GM12865 (cell line): Measurements from ENCODE around the gene ACTL10.

Experiments used
- DNase-seq: peaks from one replicate; pipeline ENCODE4 v3.0.0; 2010; ENCODE audit warnings: low read depth
- H3K4me3 ChIP-seq: 2 replicates; pipeline ENCODE4 v1.5.1; 2011; ENCODE audit warnings: mild to moderate bottlenecking, low read depth, low read length, control low read depth
- TF ChIP-seq, protein P1 (sequence below): IDR thresholded peaks from 2 replicates; pipeline ENCODE4 v1.5.1; 2011; ENCODE audit warnings: low read length, control low read depth, low read depth, inconsistent platforms; ENCODE audit not compliant: insufficient read depth; ENCODE audit errors: missing control alignments

ACTL10 gene

DNA sequence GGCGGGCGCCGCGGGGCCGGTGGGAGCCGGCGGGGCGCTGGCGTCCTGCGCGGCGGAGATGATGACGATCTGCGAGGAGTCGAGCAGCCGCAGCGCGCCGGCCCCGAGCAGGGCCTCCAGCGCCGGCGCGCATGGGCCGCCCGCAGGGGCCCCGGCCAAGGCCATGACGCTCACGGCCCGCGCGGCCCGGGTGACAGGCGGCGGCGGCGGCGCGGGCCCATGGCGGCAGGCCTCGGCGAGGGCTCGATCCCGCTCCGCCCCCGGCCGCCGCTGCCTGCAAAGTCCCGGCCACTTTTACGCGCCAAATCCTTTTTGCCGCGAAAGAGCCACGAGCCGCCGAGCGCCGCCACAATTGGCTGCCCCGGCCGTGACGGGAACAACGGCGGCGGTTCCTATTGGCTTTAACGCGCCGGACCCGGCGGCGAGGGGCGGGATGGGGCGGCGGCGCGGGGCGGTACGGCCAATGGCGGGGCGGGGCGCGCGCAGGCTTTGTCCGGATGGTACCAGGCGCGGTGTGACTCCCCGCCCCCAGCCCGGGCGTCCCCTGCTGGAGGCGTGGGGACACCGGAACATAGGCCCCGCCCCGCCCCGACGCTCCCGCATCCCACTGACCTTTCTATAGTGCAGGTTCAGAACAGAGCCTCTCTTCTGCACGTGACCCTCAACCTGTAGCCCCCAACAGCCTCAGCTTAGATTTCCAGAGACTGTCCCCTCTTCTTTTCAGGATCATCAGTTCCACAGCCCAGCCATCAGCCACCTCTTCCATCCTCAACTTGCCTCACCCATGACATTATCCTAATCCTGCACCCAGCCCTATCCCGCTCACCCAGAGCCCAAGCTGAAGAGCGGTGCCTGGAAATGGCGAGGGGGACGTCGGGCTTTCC lies 19.6 kb downstream of the ACTL10 start, which contains the start of gene E2F1:
Gene E2F1, minus strand, starts transcription at position 286 of the 884 bp plus-strand sequence. Its CDS starts 121 bp downstream, at position 165.
- DNase-seq: peak; percentile 97
- H3K4me3 ChIP-seq: peak within 1 kb of the TSS; percentile 54
- TF ChIP-seq, protein P1, sequence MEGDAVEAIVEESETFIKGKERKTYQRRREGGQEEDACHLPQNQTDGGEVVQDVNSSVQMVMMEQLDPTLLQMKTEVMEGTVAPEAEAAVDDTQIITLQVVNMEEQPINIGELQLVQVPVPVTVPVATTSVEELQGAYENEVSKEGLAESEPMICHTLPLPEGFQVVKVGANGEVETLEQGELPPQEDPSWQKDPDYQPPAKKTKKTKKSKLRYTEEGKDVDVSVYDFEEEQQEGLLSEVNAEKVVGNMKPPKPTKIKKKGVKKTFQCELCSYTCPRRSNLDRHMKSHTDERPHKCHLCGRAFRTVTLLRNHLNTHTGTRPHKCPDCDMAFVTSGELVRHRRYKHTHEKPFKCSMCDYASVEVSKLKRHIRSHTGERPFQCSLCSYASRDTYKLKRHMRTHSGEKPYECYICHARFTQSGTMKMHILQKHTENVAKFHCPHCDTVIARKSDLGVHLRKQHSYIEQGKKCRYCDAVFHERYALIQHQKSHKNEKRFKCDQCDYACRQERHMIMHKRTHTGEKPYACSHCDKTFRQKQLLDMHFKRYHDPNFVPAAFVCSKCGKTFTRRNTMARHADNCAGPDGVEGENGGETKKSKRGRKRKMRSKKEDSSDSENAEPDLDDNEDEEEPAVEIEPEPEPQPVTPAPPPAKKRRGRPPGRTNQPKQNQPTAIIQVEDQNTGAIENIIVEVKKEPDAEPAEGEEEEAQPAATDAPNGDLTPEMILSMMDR: peak; percentile 31

DNA sequence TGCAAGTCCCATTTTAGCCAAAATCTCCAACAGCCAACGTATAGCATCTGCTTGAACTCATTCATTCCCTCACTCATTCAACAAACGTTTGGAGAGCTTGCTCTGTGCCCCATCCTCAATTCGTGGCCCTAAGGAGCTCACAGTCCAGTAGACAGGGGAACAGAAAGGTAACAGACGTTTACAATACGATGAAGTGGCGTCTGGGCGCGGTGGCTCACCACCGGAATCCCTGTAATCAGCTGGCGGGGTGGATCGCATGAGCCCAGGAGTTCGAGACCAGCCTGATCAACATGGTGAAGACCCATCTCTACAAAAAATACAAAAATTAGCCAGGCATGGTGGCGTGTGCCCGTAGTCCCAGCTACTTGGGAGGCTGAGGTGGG lies 20.2 kb downstream of the ACTL10 start:
- TF ChIP-seq, protein P1: no peak
- no peak overlapping the region for H3K4me3 ChIP-seq
- DNase-seq: no peak

DNA sequence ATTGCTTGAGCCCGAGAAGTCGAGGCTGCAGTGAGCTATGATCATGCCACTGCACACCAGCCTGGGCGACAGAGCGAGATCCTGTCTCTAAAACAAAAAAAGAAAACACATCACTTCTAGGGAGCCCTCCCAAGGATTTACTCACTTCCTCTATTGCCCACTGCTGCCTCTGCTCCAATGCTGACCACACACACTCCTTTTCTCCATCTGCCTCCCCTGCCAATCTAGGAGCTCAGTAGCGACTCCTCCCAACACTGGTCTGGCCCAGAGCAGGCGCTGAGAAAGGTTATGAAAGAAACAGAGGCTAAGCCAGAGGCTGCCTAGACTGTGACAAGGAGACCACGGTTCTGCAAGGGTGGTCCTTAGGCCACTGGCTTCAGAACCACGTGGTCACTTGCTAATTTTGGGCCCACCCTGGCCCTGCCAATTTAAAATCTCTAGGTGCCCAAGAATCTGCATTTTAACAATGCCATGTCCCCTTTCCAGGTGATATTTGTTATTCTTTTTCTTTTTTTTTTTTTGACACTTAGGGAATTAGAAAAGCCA lies 20.7 kb downstream of the ACTL10 start:
- no peak overlapping the region for H3K4me3 ChIP-seq
- DNase-seq: no peak
- TF ChIP-seq, protein P1: no peak

DNA sequence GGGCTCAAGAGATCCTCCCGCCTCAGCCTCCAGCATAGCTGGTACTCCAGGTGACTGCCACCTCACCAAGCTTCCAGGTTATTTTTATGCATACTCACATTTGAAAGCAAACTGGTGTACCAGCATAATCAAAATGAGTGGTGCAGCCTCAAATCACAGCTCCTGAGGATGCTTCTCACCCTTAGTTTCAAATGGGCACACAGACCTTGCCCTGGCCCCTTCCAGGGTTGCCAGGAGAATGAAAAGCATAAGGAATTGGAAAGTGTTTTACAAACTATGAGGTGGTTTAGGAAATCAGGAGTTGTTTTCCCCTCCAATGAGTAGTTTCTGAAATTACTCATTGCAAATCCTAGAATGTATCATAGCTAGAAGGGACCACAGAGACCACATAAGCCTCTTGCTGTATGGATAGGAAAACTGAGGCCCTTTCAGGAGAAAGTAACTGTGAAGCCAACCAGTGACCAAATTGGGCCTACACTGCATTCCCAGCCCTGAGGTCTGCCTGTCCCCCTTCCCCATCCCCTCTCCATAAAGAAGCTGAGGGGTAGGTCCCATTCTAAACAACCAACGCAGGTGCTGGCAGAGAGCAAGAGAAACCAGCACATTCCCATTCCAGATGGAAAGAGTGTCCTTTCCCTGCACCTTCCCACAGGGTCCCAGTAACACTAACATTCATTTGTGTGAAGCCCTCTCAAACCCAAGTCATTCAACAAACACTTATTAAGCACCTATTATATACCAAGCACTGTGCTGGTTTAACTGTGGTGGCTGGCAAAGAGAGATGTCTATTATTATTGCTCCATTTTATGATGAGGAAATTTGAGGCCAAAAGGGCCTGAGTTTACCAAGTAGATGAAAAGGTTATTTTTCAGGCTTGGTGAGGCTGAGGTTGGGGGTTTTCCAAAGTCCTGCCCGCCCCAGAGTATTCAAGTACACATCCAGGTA lies 21.5 kb downstream of the ACTL10 start:
- TF ChIP-seq, protein P1: no peak
- DNase-seq: no peak
- H3K4me3 ChIP-seq: no peak overlapping the region

DNA sequence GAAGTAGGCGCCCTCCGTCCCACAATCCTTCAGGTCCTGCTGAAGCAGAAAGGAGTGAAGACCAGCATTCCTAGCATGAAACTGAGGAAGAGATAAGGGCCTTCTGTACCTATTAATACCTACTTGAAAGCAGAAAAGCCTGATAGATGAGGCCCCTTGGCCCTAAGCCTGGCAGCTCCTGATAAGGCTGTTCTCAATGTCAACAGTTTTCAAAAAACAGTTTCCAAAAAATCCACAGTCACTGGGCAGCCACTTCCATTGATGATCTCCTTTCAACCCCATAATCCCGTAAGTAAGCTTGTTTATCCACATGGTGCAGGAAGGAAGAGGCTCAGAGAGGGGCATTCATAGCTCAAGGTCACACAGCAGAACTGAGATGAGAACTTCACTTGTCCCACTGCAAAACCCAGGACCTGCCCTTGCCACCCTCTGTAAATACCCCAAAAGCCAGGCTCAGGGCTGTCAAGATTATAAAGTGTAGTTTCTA lies 22.2 kb downstream of the ACTL10 start:
- TF ChIP-seq, protein P1: no peak
- no peak overlapping the region for H3K4me3 ChIP-seq
- DNase-seq: no peak

DNA sequence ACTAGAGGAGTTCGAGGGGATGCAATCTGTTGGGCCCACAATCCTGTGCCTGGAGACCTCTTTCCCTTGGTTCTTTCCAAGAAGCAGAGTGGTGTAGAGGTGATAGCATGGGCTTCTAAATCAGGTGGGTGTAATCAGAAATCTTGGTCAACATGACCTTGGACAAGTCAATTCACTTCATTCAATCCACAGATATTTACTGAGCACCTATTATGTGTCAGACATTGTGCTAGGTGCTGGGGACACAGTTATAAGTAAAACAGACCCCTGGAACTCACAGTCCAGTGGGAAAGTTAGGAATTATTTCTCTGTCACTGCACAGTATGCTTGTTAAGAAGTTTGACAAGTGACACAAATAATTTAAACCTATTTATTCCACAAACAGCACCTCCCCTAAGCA lies 22.8 kb downstream of the ACTL10 start:
- no peak overlapping the region for H3K4me3 ChIP-seq
- TF ChIP-seq, protein P1: no peak

More for the DNA sequence above, 22.8 kb downstream of the ACTL10 start:
- no peak for DNase-seq
